Body of pancreas (tissue), 4 donors: Measurements from ENCODE around the gene LCLAT1.

ENCODE experiments used
- CTCF ChIP-seq, 7 experiments: fragments of 450-650 bp in 4 of 7; fragments of 200-600 bp in 3 of 7; sonication (generic) in 3 of 7; IDR thresholded peaks; one replicate each; pipeline ENCODE4 v1.5.1; 2016 to 2019; ENCODE audit warnings: antibody characterized with exemption in 7 of 7
- POLR2A ChIP-seq, 3 donors: fragments of 450-650 bp; IDR thresholded peaks; one replicate each; pipeline ENCODE4 v1.6.1; 2016; ENCODE audit warnings: antibody characterized with exemption in 3 of 3, mild to moderate bottlenecking in 2 of 3

DNA sequence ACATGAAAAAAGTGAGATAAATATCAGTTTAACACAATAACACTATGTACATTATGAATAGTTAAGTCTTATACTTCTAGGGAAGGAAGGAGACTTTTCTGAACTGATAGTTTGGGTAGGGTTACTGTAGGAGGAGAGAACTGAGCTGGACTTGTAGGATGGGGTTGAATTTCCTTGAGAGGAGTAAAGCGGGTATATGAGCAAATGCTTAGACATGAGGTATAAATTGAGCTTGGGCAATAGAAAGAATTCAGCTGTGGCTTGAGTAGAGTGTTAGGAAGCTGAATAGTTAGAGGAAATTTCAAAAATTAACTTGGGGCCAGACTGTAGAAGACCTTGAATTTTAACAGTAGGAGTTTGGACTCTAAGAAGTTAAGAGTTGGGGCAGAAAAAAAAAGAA lies 45.1 kb downstream of the LCLAT1 start:
- no peak for TF ChIP-seq CTCF (IDR thresholded peaks at IDR 0.05)
- TF ChIP-seq POLR2A (IDR thresholded peaks at IDR 0.05), result no peak
